C4-2B (cell line): ENCODE data around the gene MAP1LC3B2.

Experiments used
- H3K27ac ChIP-seq: fragments of 450-650 bp; 2 replicates; pipeline ENCODE4 v1.5.1; 2017
- CTCF ChIP-seq: fragments of 450-650 bp; conservative IDR thresholded peaks from 2 replicates; pipeline ENCODE4 v1.5.1; 2017; ENCODE audit warnings: mild to moderate bottlenecking
- ZFX ChIP-seq: fragments of 450-650 bp; IDR thresholded peaks from 2 replicates; pipeline ENCODE4 v1.6.1; 2017

Gene MAP1LC3B2

GRCh38 chr12:116609319-116610114 is 50.3 kb downstream of the MAP1LC3B2 start:
- H3K27ac ChIP-seq: no peak overlapping the region
- TF ChIP-seq CTCF (peak; percentile 28), ZFX (no peak)

GRCh38 chr12:116610971-116611541 is 51.9 kb downstream of the MAP1LC3B2 start:
- no peak overlapping the region for H3K27ac ChIP-seq
- TF ChIP-seq CTCF (no peak), ZFX (no peak)

GRCh38 chr12:116612436-116612835 is 53.3 kb downstream of the MAP1LC3B2 start:
- no peak overlapping the region for H3K27ac ChIP-seq
- TF ChIP-seq ZFX (no peak), CTCF (no peak)

- H3K27ac ChIP-seq: no peak overlapping the region
- TF ChIP-seq ZFX (no peak), CTCF (no peak)
Observed at GRCh38 chr12:116613256-116613655, 54.1 kb downstream of the MAP1LC3B2 start.

GRCh38 chr12:116614194-116614915 is 55.2 kb downstream of the MAP1LC3B2 start:
- no peak for TF ChIP-seq ZFX
- TF ChIP-seq CTCF: no peak
- no peak overlapping the region for H3K27ac ChIP-seq

- TF ChIP-seq CTCF: no peak
- TF ChIP-seq ZFX: no peak
- H3K27ac ChIP-seq: no peak overlapping the region
Observed at GRCh38 chr12:116615141-116615861, 56.1 kb downstream of the MAP1LC3B2 start.
